IMR-90 (cell line): ENCODE data around the gene SOX4. TPM values are rescaled to one million over a fixed set of nuclear protein-coding genes. Genes with fewer than 3 reads are reported as not detected.

ENCODE experiments used
- ATAC-seq: fragments of 200-7000 bp; cut with Tn5 transposase; 2 replicates; pipeline ENCODE4 v1.9.1; 2020; ENCODE audit warnings: low read depth, mild to moderate bottlenecking, moderate library complexity
- BruUV-seq: library from RNA; stranded (reverse); fragments of 400-500 nt; replicated peaks from 2 replicates; lab custom pipeline; 2021; lab: Mats Ljungman, UMichigan
- CTCF ChIA-PET: fragments of 300-600 bp; formaldehyde crosslinking; extraction: SDS; loops from one replicate; lab custom pipeline; 2021; ENCODE audit warnings: antibody characterized with exemption; lab: Yijun Ruan, JAX
- POLR2A ChIA-PET: fragments of 300-600 bp; sonication (Branson Sonifier 250); formaldehyde crosslinking; loops from one replicate; lab custom pipeline; 2022; ENCODE audit warnings: antibody characterized with exemption; ENCODE audit not compliant: unreplicated experiment; lab: Charles Lee
- DNase-seq: peaks from one replicate; pipeline ENCODE4 v3.0.0; 2013
- H2AFZ ChIP-seq: replicated peaks from 2 replicates; pipeline ENCODE3; 2013; ENCODE audit warnings: low read length, mild to moderate bottlenecking; ENCODE audit not compliant: poor library complexity
- H2AK5ac ChIP-seq: 2 replicates; pipeline ENCODE4 v1.6.1; 2013; ENCODE audit warnings: low read depth, low read length, inconsistent platforms
- H2AK9ac ChIP-seq: replicated peaks from 2 replicates; pipeline ENCODE3; 2013; ENCODE audit warnings: mild to moderate bottlenecking, low read depth, low read length, moderate library complexity; ENCODE audit not compliant: poor library complexity
- H2BK120ac ChIP-seq: 2 replicates; pipeline ENCODE4 v1.6.1; 2013; ENCODE audit warnings: low read depth, low read length, inconsistent platforms
- H2BK15ac ChIP-seq: 3 replicates; pipeline ENCODE4 v1.6.1; 2013; ENCODE audit warnings: low read depth, low read length, inconsistent platforms
- H2BK20ac ChIP-seq: 2 replicates; pipeline ENCODE4 v1.6.1; 2013; ENCODE audit warnings: low read depth, mild to moderate bottlenecking, inconsistent platforms, low read length, moderate library complexity
- H2BK5ac ChIP-seq: 2 replicates; pipeline ENCODE4 v1.6.1; 2013; ENCODE audit warnings: mild to moderate bottlenecking, low read depth, low read length, inconsistent platforms; ENCODE audit not compliant: poor library complexity, severe bottlenecking
- H3K14ac ChIP-seq: replicated peaks from 2 replicates; pipeline ENCODE4 v1.6.1; 2013; ENCODE audit warnings: low read depth, low read length, inconsistent platforms
- H3K18ac ChIP-seq: 2 replicates; pipeline ENCODE4 v1.6.1; 2013; ENCODE audit warnings: low read depth, low read length, control low read depth
- H3K23ac ChIP-seq: 2 replicates; pipeline ENCODE4 v1.6.1; 2013; ENCODE audit warnings: low read depth, low read length, inconsistent platforms
- H3K27ac ChIP-seq: 2 replicates; pipeline ENCODE4 v1.5.1; 2013; ENCODE audit warnings: mild to moderate bottlenecking, control low read depth, low read length; ENCODE audit not compliant: insufficient read depth
- H3K27me3 ChIP-seq: 2 replicates; pipeline ENCODE4 v1.6.1; 2013; ENCODE audit warnings: low read length; ENCODE audit not compliant: control insufficient read depth, insufficient read depth
- H3K36me3 ChIP-seq: 2 replicates; pipeline ENCODE4 v1.6.1; 2013; ENCODE audit warnings: low read length, mixed read lengths; ENCODE audit not compliant: control insufficient read depth, insufficient read depth
- H3K4ac ChIP-seq: 2 replicates; pipeline ENCODE4 v1.6.1; 2013; ENCODE audit warnings: low read depth, low read length, inconsistent platforms
- H3K4me1 ChIP-seq: 2 replicates; pipeline ENCODE4 v1.6.1; 2013; ENCODE audit warnings: low read length, mixed read lengths; ENCODE audit not compliant: control insufficient read depth, insufficient read depth
- H3K4me2 ChIP-seq: 2 replicates; pipeline ENCODE4 v1.6.1; 2013; ENCODE audit warnings: low read depth, mild to moderate bottlenecking, control low read depth, low read length, moderate library complexity
- H3K4me3 ChIP-seq: 2 replicates; pipeline ENCODE4 v1.5.1; 2013; ENCODE audit warnings: low read depth, mild to moderate bottlenecking, control low read depth, low read length, moderate library complexity; ENCODE audit not compliant: insufficient read depth
- H3K56ac ChIP-seq: 2 replicates; pipeline ENCODE4 v1.6.1; 2013; ENCODE audit warnings: low read length, inconsistent platforms; ENCODE audit not compliant: insufficient read depth; ENCODE audit errors: extremely low read depth
- H3K79me1 ChIP-seq, 2 experiments: 2 replicates each; pipeline ENCODE4 v1.6.1; 2013; ENCODE audit warnings: low read length in 2 of 2, inconsistent platforms in 1 of 2, low read depth in 1 of 2
- H3K9ac ChIP-seq: 2 replicates; pipeline ENCODE4 v1.6.1; 2013; ENCODE audit warnings: low read depth, low read length, control low read depth
- H3K9me1 ChIP-seq: 2 replicates; pipeline ENCODE4 v1.6.1; 2013; ENCODE audit warnings: low read length, inconsistent platforms; ENCODE audit not compliant: insufficient read depth
- H3K9me3 ChIP-seq: 2 replicates; pipeline ENCODE4 v1.6.1; 2013; ENCODE audit warnings: low read length; ENCODE audit not compliant: control insufficient read depth, insufficient read depth
- H4K20me1 ChIP-seq: 2 replicates; pipeline ENCODE4 v1.6.1; 2013; ENCODE audit warnings: low read length, inconsistent platforms; ENCODE audit not compliant: insufficient read depth
- H4K5ac ChIP-seq: 2 replicates; pipeline ENCODE4 v1.6.1; 2013; ENCODE audit warnings: mild to moderate bottlenecking, low read depth, low read length, control low read depth
- H4K8ac ChIP-seq, 2 experiments: 2 replicates each; pipeline ENCODE4 v1.6.1; 2013; ENCODE audit warnings: low read depth in 2 of 2, low read length in 2 of 2, control low read depth in 1 of 2, inconsistent platforms in 1 of 2
- H4K91ac ChIP-seq: 2 replicates; pipeline ENCODE4 v1.6.1; 2013; ENCODE audit warnings: low read depth, low read length, inconsistent platforms; ENCODE audit not compliant: insufficient read depth
- BHLHE40 ChIP-seq: fragments of 150-350 bp; IDR thresholded peaks from 2 replicates; pipeline ENCODE4 v1.6.1; 2016; ENCODE audit warnings: mild to moderate bottlenecking, low read depth, low read length
- CEBPB ChIP-seq: IDR thresholded peaks from 2 replicates; pipeline ENCODE4 v1.6.1; 2012; ENCODE audit warnings: low read depth, low read length, improper control_type of control experiment
- CHD1 ChIP-seq: IDR thresholded peaks from 2 replicates; pipeline ENCODE4 v1.6.1; 2012; ENCODE audit warnings: low read depth, low read length, improper control_type of control experiment
- FOS ChIP-seq: fragments of 150-350 bp; IDR thresholded peaks from 2 replicates; pipeline ENCODE4 v1.6.1; 2016; ENCODE audit warnings: low read depth, low read length
- MAFK ChIP-seq: IDR thresholded peaks from 2 replicates; pipeline ENCODE4 v1.6.1; 2012; ENCODE audit warnings: low read depth, low read length, improper control_type of control experiment
- MAZ ChIP-seq: IDR thresholded peaks from 2 replicates; pipeline ENCODE4 v1.6.1; 2012; ENCODE audit warnings: low read depth, mild to moderate bottlenecking, low read length, improper control_type of control experiment, moderate library complexity, borderline replicate concordance
- MXI1 ChIP-seq: IDR thresholded peaks from 2 replicates; pipeline ENCODE4 v1.6.1; 2012; ENCODE audit warnings: low read depth, mild to moderate bottlenecking, low read length, moderate library complexity, borderline replicate concordance
- NFE2L2 ChIP-seq: fragments of 150-350 bp; IDR thresholded peaks from 2 replicates; pipeline ENCODE4 v1.6.1; 2016; ENCODE audit warnings: low read depth, mild to moderate bottlenecking, low read length
- POLR2A ChIP-seq: IDR thresholded peaks from 2 replicates; pipeline ENCODE4 v1.6.1; 2012; ENCODE audit warnings: mild to moderate bottlenecking, low read depth, low read length
- RAD21 ChIP-seq: IDR thresholded peaks from 2 replicates; pipeline ENCODE4 v1.6.1; 2012; ENCODE audit warnings: low read length, improper control_type of control experiment
- RCOR1 ChIP-seq: IDR thresholded peaks from 2 replicates; pipeline ENCODE4 v1.6.1; 2012; ENCODE audit warnings: mild to moderate bottlenecking, low read length, improper control_type of control experiment; ENCODE audit not compliant: insufficient replicate concordance
- RFX5 ChIP-seq: IDR thresholded peaks from 2 replicates; pipeline ENCODE4 v1.8.0; 2012; ENCODE audit warnings: low read depth, mild to moderate bottlenecking, low read length, moderate library complexity
- SMC3 ChIP-seq: fragments of 150-350 bp; IDR thresholded peaks from 2 replicates; pipeline ENCODE4 v1.6.1; 2016; ENCODE audit warnings: low read depth, mild to moderate bottlenecking, antibody characterized with exemption, low read length, moderate library complexity
- WGBS, 2 experiments: methylation state at CpG; one replicate each; pipeline versions ENCODE4 v1.1.5 to v1.1.7; 2013; ENCODE audit warnings: missing lambda C conversion rate in 2 of 2; ENCODE audit not compliant: insufficient read length in 1 of 2; ENCODE audit errors: extremely low coverage in 2 of 2; 5-methylcytosine and 5-hydroxymethylcytosine counted together
- dilution Hi-C: fragments of 300-500 bp; cut with HindIII; formaldehyde crosslinking; loops from one replicate; pipeline ENCODE4 v1.14.3; 2018; ENCODE audit warnings: low sequenced_read_pairs; ENCODE audit not compliant: unreplicated experiment
- in situ Hi-C: fragments of 300-500 bp; cut with MboI; formaldehyde crosslinking; loops from 3 replicates; pipeline ENCODE4 v1.14.3; 2019; ENCODE audit warnings: low sequenced_read_pairs, inconsistent platforms, mixed read lengths
- intact Hi-C: fragments of 100-400 bp; cut with micrococcal nuclease; formaldehyde crosslinking; loops from 2 replicates; pipeline ENCODE4 v1.10.0; 2022
- polyA plus RNA-seq, 3 experiments: library from polyadenylated mRNA; depleted of rRNA; stranded (reverse); fragments of >200 nt; gene quantifications; 2 replicates each; pipeline ENCODE4 v1.2.3, GENCODE V29; 2012; ENCODE audit warnings: low replicate concordance in 1 of 3
- total RNA-seq: library from RNA; depleted of rRNA; stranded (reverse); fragments of >200 nt; gene quantifications from 2 replicates; pipeline ENCODE4 v1.2.3, GENCODE V29; 2012
- TF ChIP-seq, protein P1 (sequence below): fragments of 150-350 bp; IDR thresholded peaks from 2 replicates; pipeline ENCODE4 v1.6.1; 2017; ENCODE audit warnings: mild to moderate bottlenecking, antibody characterized with exemption, low read length, low read depth
- TF ChIP-seq, protein P2 (sequence below): fragments of 150-350 bp; IDR thresholded peaks from 2 replicates; pipeline ENCODE4 v1.6.1; 2016; ENCODE audit warnings: low read depth, mild to moderate bottlenecking, low read length, moderate library complexity, borderline replicate concordance
- TF ChIP-seq, protein P3 (sequence below): conservative IDR thresholded peaks from 2 replicates; pipeline ENCODE4 v1.5.1; 2012; ENCODE audit warnings: mild to moderate bottlenecking, low read depth, low read length, improper control_type of control experiment

Gene SOX4
- total and polyA plus RNA-seq, 2 of the 4 experiments (the other 2 are of a cell fraction) = 4.7 to 4.8 TPM

DNA sequence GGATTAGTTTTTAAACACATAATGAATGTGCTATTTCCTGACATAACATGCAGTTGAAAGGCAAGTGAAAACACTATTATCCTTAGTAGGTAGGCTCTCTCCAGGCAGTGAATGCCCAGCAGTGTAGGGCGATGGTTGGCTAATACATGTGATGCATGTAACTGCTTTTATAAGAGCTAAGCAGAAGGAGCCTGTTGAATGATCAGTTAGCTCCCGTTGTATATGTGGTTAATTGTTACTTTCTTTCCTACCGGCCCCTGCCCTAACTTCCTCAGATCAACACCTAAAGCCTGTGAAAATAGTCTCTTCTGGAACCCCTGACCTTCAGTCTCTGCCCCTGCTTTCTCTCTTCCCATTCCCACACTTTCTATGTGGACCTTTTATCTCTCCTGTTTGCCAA, 10.5 kb downstream of the SOX4 start:
- no peak overlapping the region for H3K27ac ChIP-seq
- H4K91ac ChIP-seq = no peak overlapping the region
- H2BK120ac ChIP-seq = no peak overlapping the region; the same call in 1 of the 2 replicates
- dilution Hi-C loops = no loop called here
- no peak overlapping the region for H3K4me3 ChIP-seq
- no peak overlapping the region for H3K56ac ChIP-seq
- H2AK9ac ChIP-seq = no peak overlapping the region
- no peak overlapping the region for H2AK5ac ChIP-seq
- H2AFZ ChIP-seq = no peak overlapping the region
- no peak overlapping the region for H2BK5ac ChIP-seq
- peaks cover under 1% of the 10 kb centered on the region; the same call in 1 of the 2 replicates for H3K36me3 ChIP-seq
- ChIA-PET POLR2A (no interaction called here), CTCF (no interaction called here)
- peaks cover 1% of the 10 kb centered on the region; the same call in 1 of the 2 replicates for H4K20me1 ChIP-seq
- H3K4ac ChIP-seq = peak overlapping the region; percentile 27; the same call in 1 of the 2 replicates
- peaks cover 1 to 4% of the 10 kb centered on the region in 2 experiments; a peak in 3 of 4 replicates for H3K79me1 ChIP-seq
- H3K27me3 ChIP-seq = no peaks in the 10 kb centered on the region
- no peaks in the 10 kb centered on the region for H3K9me3 ChIP-seq
- no TSS peak for BruUV-seq
- no peak for ATAC-seq
- H3K14ac ChIP-seq = no peak overlapping the region
- no peak for DNase-seq
- in situ Hi-C loops = no loop called here
- intact Hi-C loops = no loop called here
- H2BK20ac ChIP-seq = no peak overlapping the region
- no peak overlapping the region for H3K18ac ChIP-seq
- no peak overlapping the region for H3K4me2 ChIP-seq
- H3K23ac ChIP-seq = no peak overlapping the region
- no peak overlapping the region for H2BK15ac ChIP-seq
- no peak overlapping the region for H4K8ac ChIP-seq
- no peaks in the 10 kb centered on the region for H3K9me1 ChIP-seq
- H4K5ac ChIP-seq = no peak overlapping the region
- TF ChIP-seq, protein P1, sequence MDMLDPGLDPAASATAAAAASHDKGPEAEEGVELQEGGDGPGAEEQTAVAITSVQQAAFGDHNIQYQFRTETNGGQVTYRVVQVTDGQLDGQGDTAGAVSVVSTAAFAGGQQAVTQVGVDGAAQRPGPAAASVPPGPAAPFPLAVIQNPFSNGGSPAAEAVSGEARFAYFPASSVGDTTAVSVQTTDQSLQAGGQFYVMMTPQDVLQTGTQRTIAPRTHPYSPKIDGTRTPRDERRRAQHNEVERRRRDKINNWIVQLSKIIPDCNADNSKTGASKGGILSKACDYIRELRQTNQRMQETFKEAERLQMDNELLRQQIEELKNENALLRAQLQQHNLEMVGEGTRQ = no peak
- TF ChIP-seq NFE2L2 (no peak), POLR2A (no peak), MAFK (no peak), FOS (no peak), RFX5 (no peak), BHLHE40 (no peak), RAD21 (no peak), CEBPB (no peak), SMC3 (no peak), MAZ (no peak), RCOR1 (no peak), MXI1 (no peak), CHD1 (no peak)
- TF ChIP-seq, protein P2, sequence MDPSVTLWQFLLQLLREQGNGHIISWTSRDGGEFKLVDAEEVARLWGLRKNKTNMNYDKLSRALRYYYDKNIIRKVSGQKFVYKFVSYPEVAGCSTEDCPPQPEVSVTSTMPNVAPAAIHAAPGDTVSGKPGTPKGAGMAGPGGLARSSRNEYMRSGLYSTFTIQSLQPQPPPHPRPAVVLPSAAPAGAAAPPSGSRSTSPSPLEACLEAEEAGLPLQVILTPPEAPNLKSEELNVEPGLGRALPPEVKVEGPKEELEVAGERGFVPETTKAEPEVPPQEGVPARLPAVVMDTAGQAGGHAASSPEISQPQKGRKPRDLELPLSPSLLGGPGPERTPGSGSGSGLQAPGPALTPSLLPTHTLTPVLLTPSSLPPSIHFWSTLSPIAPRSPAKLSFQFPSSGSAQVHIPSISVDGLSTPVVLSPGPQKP = no peak
- TF ChIP-seq, protein P3, sequence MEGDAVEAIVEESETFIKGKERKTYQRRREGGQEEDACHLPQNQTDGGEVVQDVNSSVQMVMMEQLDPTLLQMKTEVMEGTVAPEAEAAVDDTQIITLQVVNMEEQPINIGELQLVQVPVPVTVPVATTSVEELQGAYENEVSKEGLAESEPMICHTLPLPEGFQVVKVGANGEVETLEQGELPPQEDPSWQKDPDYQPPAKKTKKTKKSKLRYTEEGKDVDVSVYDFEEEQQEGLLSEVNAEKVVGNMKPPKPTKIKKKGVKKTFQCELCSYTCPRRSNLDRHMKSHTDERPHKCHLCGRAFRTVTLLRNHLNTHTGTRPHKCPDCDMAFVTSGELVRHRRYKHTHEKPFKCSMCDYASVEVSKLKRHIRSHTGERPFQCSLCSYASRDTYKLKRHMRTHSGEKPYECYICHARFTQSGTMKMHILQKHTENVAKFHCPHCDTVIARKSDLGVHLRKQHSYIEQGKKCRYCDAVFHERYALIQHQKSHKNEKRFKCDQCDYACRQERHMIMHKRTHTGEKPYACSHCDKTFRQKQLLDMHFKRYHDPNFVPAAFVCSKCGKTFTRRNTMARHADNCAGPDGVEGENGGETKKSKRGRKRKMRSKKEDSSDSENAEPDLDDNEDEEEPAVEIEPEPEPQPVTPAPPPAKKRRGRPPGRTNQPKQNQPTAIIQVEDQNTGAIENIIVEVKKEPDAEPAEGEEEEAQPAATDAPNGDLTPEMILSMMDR = no peak
- no CpG with 5 or more reads among the region's 3 CpGs for WGBS, 2 experiments
- H3K4me1 ChIP-seq = peaks cover under 1% of the 10 kb centered on the region
- no peak overlapping the region for H3K9ac ChIP-seq
